Loucy (cell line): ENCODE data around the gene CTIF.
A peak's percentile ranks its signal among the peaks of the same experiment; 100 is the strongest.

Experiments
- H2AFZ ChIP-seq: fragments of 200-600 bp; sonication (generic); 2 replicates; pipeline ENCODE4 v1.6.0; 2016; ENCODE audit warnings: antibody characterized with exemption, mild to moderate bottlenecking, low read length, moderate library complexity
- H3F3A ChIP-seq: fragments of 200-600 bp; 2 replicates; pipeline ENCODE4 v1.6.0; 2016; ENCODE audit warnings: antibody characterized with exemption, low read depth, mild to moderate bottlenecking
- H3K27me3 ChIP-seq: fragments of 200-600 bp; sonication (generic); 2 replicates; pipeline ENCODE4 v1.6.1; 2014; ENCODE audit warnings: low read length, mild to moderate bottlenecking; ENCODE audit not compliant: insufficient read depth, poor library complexity, severe bottlenecking
- H3K36me3 ChIP-seq: fragments of 200-600 bp; sonication (generic); 2 replicates; pipeline ENCODE4 v1.6.1; 2016; ENCODE audit warnings: low read length; ENCODE audit not compliant: insufficient read depth
- H3K4me1 ChIP-seq: fragments of 200-600 bp; sonication (generic); 2 replicates; pipeline ENCODE4 v1.5.1; 2014; ENCODE audit warnings: low read length, mild to moderate bottlenecking; ENCODE audit not compliant: insufficient read depth, poor library complexity, severe bottlenecking
- H3K4me2 ChIP-seq: fragments of 200-600 bp; sonication (generic); 2 replicates; pipeline ENCODE4 v1.6.0; 2014; ENCODE audit warnings: antibody characterized with exemption, low read length, low read depth, mild to moderate bottlenecking; ENCODE audit not compliant: poor library complexity, severe bottlenecking
- H3K4me3 ChIP-seq: fragments of 200-600 bp; sonication (generic); 2 replicates; pipeline ENCODE4 v1.5.1; 2014; ENCODE audit warnings: low read length, mild to moderate bottlenecking, mixed read lengths; ENCODE audit not compliant: poor library complexity, severe bottlenecking
- H3K79me2 ChIP-seq: fragments of 200-600 bp; sonication (generic); 2 replicates; pipeline ENCODE4 v1.6.1; 2014; ENCODE audit warnings: low read length; ENCODE audit not compliant: insufficient read depth
- H3K9ac ChIP-seq: fragments of 200-600 bp; sonication (generic); 2 replicates; pipeline ENCODE4 v1.6.0; 2014; ENCODE audit warnings: mild to moderate bottlenecking, low read depth, low read length, moderate library complexity; ENCODE audit not compliant: poor library complexity, severe bottlenecking
- H3K9me2 ChIP-seq: fragments of 200-600 bp; sonication (generic); replicated peaks from 2 replicates; pipeline ENCODE4 v1.6.1; 2016; ENCODE audit warnings: low read depth, low read length, mixed read lengths
- H3K9me3 ChIP-seq: fragments of 200-600 bp; sonication (generic); 2 replicates; pipeline ENCODE4 v1.6.1; 2014; ENCODE audit warnings: mild to moderate bottlenecking, antibody characterized with exemption, low read length, low read depth; ENCODE audit not compliant: insufficient read depth
- H4K20me1 ChIP-seq: fragments of 200-600 bp; sonication (generic); 2 replicates; pipeline ENCODE4 v1.6.0; 2014; ENCODE audit warnings: antibody characterized with exemption, low read length, mild to moderate bottlenecking; ENCODE audit not compliant: insufficient read depth, poor library complexity, severe bottlenecking
- CTCF ChIP-seq: fragments of 200-600 bp; sonication (generic); conservative IDR thresholded peaks from 2 replicates; pipeline ENCODE4 v1.5.1; 2014; ENCODE audit warnings: mild to moderate bottlenecking, antibody characterized with exemption, low read length
- EZH2phosphoT487 ChIP-seq: fragments of 200-600 bp; IDR thresholded peaks from 2 replicates; pipeline ENCODE4 v1.6.1; 2018; ENCODE audit warnings: antibody characterized with exemption, mild to moderate bottlenecking, moderate library complexity, borderline replicate concordance

CTIF gene

GRCh38 chr18:48896875-48897511, 358.2 kb downstream of the CTIF start:
- H2AFZ ChIP-seq, result peak overlapping the region; percentile 60; the same call in 1 of the 2 replicates
- H3K36me3 ChIP-seq, result no peaks in the 10 kb centered on the region
- H3K4me3 ChIP-seq, result no peak overlapping the region
- H3K9me3 ChIP-seq, result no peaks in the 10 kb centered on the region
- H3F3A ChIP-seq, result no peaks in the 10 kb centered on the region
- H3K79me2 ChIP-seq, result no peaks in the 10 kb centered on the region
- no peaks in the 10 kb centered on the region for H3K9me2 ChIP-seq
- H3K27me3 ChIP-seq, result no peaks in the 10 kb centered on the region
- H3K9ac ChIP-seq, result no peak overlapping the region
- H3K4me2 ChIP-seq, result no peak overlapping the region
- no peaks in the 10 kb centered on the region for H4K20me1 ChIP-seq
- no peak for TF ChIP-seq EZH2phosphoT487
- peak; percentile 29 for TF ChIP-seq CTCF
- H3K4me1 ChIP-seq, result peaks cover 8% of the 10 kb centered on the region

GRCh38 chr18:48897531-48897930, 358.7 kb downstream of the CTIF start:
- Histone ChIP-seq H3K36me3 (no peaks in the 10 kb centered on the region), H4K20me1 (no peaks in the 10 kb centered on the region), H3K4me2 (no peak overlapping the region), H3F3A (no peaks in the 10 kb centered on the region), H3K4me1 (peaks cover 8% of the 10 kb centered on the region), H3K9me2 (no peaks in the 10 kb centered on the region), H3K9me3 (no peaks in the 10 kb centered on the region), H2AFZ (no peak overlapping the region), H3K79me2 (no peaks in the 10 kb centered on the region), H3K27me3 (no peaks in the 10 kb centered on the region), H3K9ac (no peak overlapping the region), H3K4me3 (no peak overlapping the region)
- TF ChIP-seq CTCF (no peak), EZH2phosphoT487 (no peak)

GRCh38 chr18:48898521-48898920, 359.7 kb downstream of the CTIF start:
- Histone ChIP-seq H3K27me3 (no peaks in the 10 kb centered on the region), H4K20me1 (no peaks in the 10 kb centered on the region), H3K9me2 (no peaks in the 10 kb centered on the region), H3K9ac (no peak overlapping the region), H3K4me1 (peaks cover 8% of the 10 kb centered on the region), H3K36me3 (no peaks in the 10 kb centered on the region), H2AFZ (no peak overlapping the region), H3K4me3 (no peak overlapping the region), H3K79me2 (no peaks in the 10 kb centered on the region), H3K4me2 (no peak overlapping the region), H3K9me3 (no peaks in the 10 kb centered on the region), H3F3A (no peaks in the 10 kb centered on the region)
- no peak for TF ChIP-seq EZH2phosphoT487
- no peak for TF ChIP-seq CTCF
